GM15510 (cell line): ENCODE results near the gene LILRA5.

ENCODE experiments used
- POLR2A ChIP-seq: IDR thresholded peaks from 3 replicates; pipeline ENCODE4 v1.6.1; 2011; ENCODE audit warnings: borderline replicate concordance; ENCODE audit not compliant: insufficient read length; ENCODE audit errors: extremely low read depth

LILRA5 gene

GRCh38 chr19:54335979-54336892 lies 23.3 kb upstream of the LILRA5 start:
- no peak for TF ChIP-seq POLR2A

- TF ChIP-seq POLR2A = no peak
Measured at GRCh38 chr19:54335164-54335563, 22.2 kb upstream of the LILRA5 start.

- TF ChIP-seq POLR2A = no peak
Measured at GRCh38 chr19:54333586-54334298, 20.8 kb upstream of the LILRA5 start.

- TF ChIP-seq POLR2A = no peak
Measured at GRCh38 chr19:54332149-54332548, 19.2 kb upstream of the LILRA5 start.

GRCh38 chr19:54331626-54332025 lies 18.7 kb upstream of the LILRA5 start:
- TF ChIP-seq POLR2A = no peak

GRCh38 chr19:54329476-54330165 lies 16.7 kb upstream of the LILRA5 start:
- no peak for TF ChIP-seq POLR2A

GRCh38 chr19:54325631-54326030 lies 12.7 kb upstream of the LILRA5 start:
- TF ChIP-seq POLR2A = no peak

- no peak for TF ChIP-seq POLR2A
Measured at GRCh38 chr19:54325194-54325621, 12.2 kb upstream of the LILRA5 start.

GRCh38 chr19:54324071-54324470 lies 11.1 kb upstream of the LILRA5 start:
- TF ChIP-seq POLR2A = no peak

- no peak for TF ChIP-seq POLR2A
Measured at GRCh38 chr19:54319892-54320670, 7.1 kb upstream of the LILRA5 start.

GRCh38 chr19:54319049-54319448 lies 6.1 kb upstream of the LILRA5 start:
- TF ChIP-seq POLR2A = no peak

- TF ChIP-seq POLR2A = no peak
Measured at GRCh38 chr19:54317965-54318240, 4.9 kb upstream of the LILRA5 start.

- TF ChIP-seq POLR2A = no peak
Measured at GRCh38 chr19:54317108-54317964, 4.4 kb upstream of the LILRA5 start.

GRCh38 chr19:54316746-54317107 lies 3.8 kb upstream of the LILRA5 start:
- TF ChIP-seq POLR2A = no peak
